Measurements from ENCODE around the gene FUT3.

- TF ChIP-seq CTCF (IDR thresholded peaks at IDR 0.05; ENCODE audit: insufficient read depth, low read depth, low read length) (no peak), EZH2 (IDR thresholded peaks at IDR 0.05; ENCODE audit: insufficient read depth, low read length) (no peak)
These were observed 41.8 kb downstream of the FUT3 start for GRCh38 chr19:5809469-5809868.
